GM23338 (cell line): ENCODE data around the gene MUC21. TPM values are rescaled to one million over a fixed set of nuclear protein-coding genes. Genes with fewer than 3 reads are reported as not detected.

Experiments
- ATAC-seq: fragments of 200-7000 bp; cut with Tn5 transposase; 3 replicates; pipeline ENCODE4 v1.9.1; 2020
- DNase-seq: peaks from one replicate; pipeline ENCODE4 v3.0.0-alpha.2; 2015; ENCODE audit warnings: low spot score
- H2AFZ ChIP-seq: fragments of 200-600 bp; sonication (generic); 2 replicates; pipeline ENCODE4 v1.8.0; 2016; ENCODE audit warnings: antibody characterized with exemption, mild to moderate bottlenecking, moderate library complexity
- H3F3A ChIP-seq: fragments of 200-600 bp; sonication (generic); replicated peaks from 2 replicates; pipeline ENCODE4 v1.8.0; 2017; ENCODE audit warnings: antibody characterized with exemption, mixed run types, low read depth
- H3K27ac ChIP-seq: fragments of 200-600 bp; sonication (generic); 2 replicates; pipeline ENCODE4 v1.6.1; 2016; ENCODE audit warnings: low read depth
- H3K27me3 ChIP-seq: fragments of 200-600 bp; sonication (generic); 2 replicates; pipeline ENCODE4 v1.8.0; 2016; ENCODE audit warnings: mild to moderate bottlenecking, mixed run types, moderate library complexity; ENCODE audit not compliant: insufficient read depth
- H3K36me3 ChIP-seq: fragments of 200-600 bp; sonication (generic); 2 replicates; pipeline ENCODE4 v1.8.0; 2016; ENCODE audit warnings: mild to moderate bottlenecking; ENCODE audit not compliant: insufficient read depth
- H3K4me1 ChIP-seq: fragments of 200-600 bp; sonication (generic); 2 replicates; pipeline ENCODE4 v1.8.0; 2016; ENCODE audit warnings: mild to moderate bottlenecking, moderate library complexity; ENCODE audit not compliant: insufficient read depth
- H3K4me2 ChIP-seq: fragments of 200-600 bp; sonication (generic); 2 replicates; pipeline ENCODE4 v1.7.1; 2017; ENCODE audit warnings: mixed run types
- H3K4me3 ChIP-seq: fragments of 200-600 bp; sonication (generic); 2 replicates; pipeline ENCODE4 v1.6.1; 2016; ENCODE audit warnings: mixed run types
- H3K79me2 ChIP-seq: fragments of 200-600 bp; sonication (generic); replicated peaks from 2 replicates; pipeline ENCODE4 v1.8.0; 2017; ENCODE audit warnings: mild to moderate bottlenecking; ENCODE audit not compliant: insufficient read depth
- H3K9me2 ChIP-seq: fragments of 200-600 bp; sonication (generic); 2 replicates; pipeline ENCODE4 v1.8.0; 2017; ENCODE audit not compliant: insufficient read depth
- H4K20me1 ChIP-seq: fragments of 200-600 bp; sonication (generic); replicated peaks from 2 replicates; pipeline ENCODE4 v1.8.0; 2017; ENCODE audit warnings: mild to moderate bottlenecking; ENCODE audit not compliant: insufficient read depth
- H3K27ac Mint-ChIP-seq: 2 replicates; pipeline ENCODE4 v1.8.0; 2020; ENCODE audit warnings: inconsistent platforms, mild to moderate bottlenecking, moderate library complexity, mixed read lengths
- H3K27me3 Mint-ChIP-seq: 3 replicates; pipeline ENCODE4 v1.8.0; 2022; ENCODE audit warnings: low read depth, mild to moderate bottlenecking, moderate library complexity, mixed read lengths, inconsistent platforms; ENCODE audit not compliant: insufficient read depth, poor library complexity
- H3K36me3 Mint-ChIP-seq: 3 replicates; pipeline ENCODE4 v1.8.0; 2021; ENCODE audit warnings: low read depth, mild to moderate bottlenecking, inconsistent platforms, moderate library complexity, mixed read lengths
- H3K4me1 Mint-ChIP-seq: 3 replicates; pipeline ENCODE4 v1.8.0; 2020; ENCODE audit warnings: mild to moderate bottlenecking, inconsistent platforms, mixed read lengths
- H3K4me3 Mint-ChIP-seq: 3 replicates; pipeline ENCODE4 v1.8.0; 2021; ENCODE audit warnings: moderate library complexity, mild to moderate bottlenecking, inconsistent platforms, mixed read lengths
- H3K9me3 Mint-ChIP-seq: 3 replicates; pipeline ENCODE4 v1.8.0; 2020; ENCODE audit warnings: moderate library complexity, mild to moderate bottlenecking, inconsistent platforms, mixed read lengths
- CREB1 ChIP-seq: fragments of 250-450 bp; sonication (Bioruptor Pico); IDR thresholded peaks from 2 replicates; pipeline ENCODE4 v1.5.0; 2020; ENCODE audit warnings: low read depth, mild to moderate bottlenecking, moderate library complexity
- ETS1 ChIP-seq: IDR thresholded peaks from 2 replicates; pipeline ENCODE4 v1.6.1; 2016; ENCODE audit warnings: antibody characterized with exemption
- EZH2 ChIP-seq: fragments of 200-600 bp; sonication (generic); IDR thresholded peaks from one replicate; pipeline ENCODE4 v1.8.0; 2017; ENCODE audit warnings: antibody characterized with exemption, mild to moderate bottlenecking, low read depth; ENCODE audit not compliant: unreplicated experiment
- JUNB ChIP-seq: IDR thresholded peaks from one replicate; pipeline ENCODE4 v1.6.1; 2016; ENCODE audit warnings: antibody characterized with exemption; ENCODE audit not compliant: unreplicated experiment
- NANOG ChIP-seq: IDR thresholded peaks from 2 replicates; pipeline ENCODE4 v1.6.1; 2016; ENCODE audit warnings: antibody characterized with exemption, borderline replicate concordance
- POLR2AphosphoS5 ChIP-seq: IDR thresholded peaks from 2 replicates; pipeline ENCODE4 v1.6.1; 2016; ENCODE audit warnings: antibody characterized with exemption, low read depth
- STAT1 ChIP-seq: IDR thresholded peaks from one replicate; pipeline ENCODE4 v1.6.1; 2016; ENCODE audit warnings: antibody characterized with exemption; ENCODE audit not compliant: unreplicated experiment
- ZNF114 ChIP-seq: fragments of 250-450 bp; sonication (Bioruptor Pico); IDR thresholded peaks from 2 replicates; pipeline ENCODE4 v1.5.0; 2020; ENCODE audit warnings: mild to moderate bottlenecking, moderate library complexity
- polyA plus RNA-seq: library from polyadenylated mRNA; unstranded; fragments of >200 nt; fragmentation: Nextera tagmentation; extraction: Ambion mirVana; gene quantifications from 2 replicates; pipeline ENCODE4 v1.2.1, GENCODE V29; 2016
- total RNA-seq: library from RNA; depleted of rRNA; stranded (reverse); fragments of >200 nt; shearing (Covaris generic); gene quantifications from 2 replicates; pipeline ENCODE4 v1.2.3, GENCODE V29; 2014
- TF ChIP-seq, protein P1 (sequence below): fragments of 250-450 bp; sonication (Bioruptor Pico); IDR thresholded peaks from 2 replicates; pipeline ENCODE4 v1.5.0; 2020; ENCODE audit warnings: mild to moderate bottlenecking, moderate library complexity
- TF ChIP-seq, protein P2 (sequence below), 2 experiments: fragments of 200-600 bp in 1 of 2; sonication (generic) in 1 of 2; conservative IDR thresholded peaks; 2 replicates each; pipeline versions ENCODE4 v1.5.1 to v1.6.1; 2016 to 2017; ENCODE audit warnings: antibody characterized with exemption in 2 of 2, low read depth in 2 of 2, mild to moderate bottlenecking in 2 of 2, moderate library complexity in 1 of 2

MUC21 gene
- total and polyA plus RNA-seq, 2 experiments from 2014 or later, result not detected

GRCh38 chr6:30960907-30961673, 22.4 kb upstream of the MUC21 start:
- no peak overlapping the region for H3K27ac ChIP-seq
- H2AFZ ChIP-seq, result no peak overlapping the region
- H3K27me3 Mint-ChIP-seq, result peaks cover 17% of the 10 kb centered on the region
- H3K9me2 ChIP-seq, result 0 out of 2 replicates have a peak, but pooled peaks cover 11% of the 10 kb centered on the region
- peaks cover 4% of the 10 kb centered on the region; the same call in 1 of the 2 replicates for H3K4me1 ChIP-seq
- H3K36me3 ChIP-seq, result no peaks in the 10 kb centered on the region
- DNase-seq (no peak), ATAC-seq (no peak)
- H4K20me1 ChIP-seq, result no peaks in the 10 kb centered on the region
- no peak overlapping the region for H3K4me3 ChIP-seq
- no peak overlapping the region for H3K4me3 Mint-ChIP-seq
- peaks cover 1% of the 10 kb centered on the region; the same call in 1 of the 2 replicates for H3F3A ChIP-seq
- TF ChIP-seq ZNF114 (CRISPR knock-in tag), result no peak
- TF ChIP-seq STAT1, result no peak
- peaks cover 7% of the 10 kb centered on the region; the same call in 1 of the 3 replicates for H3K4me1 Mint-ChIP-seq
- H3K9me3 Mint-ChIP-seq, result peaks cover 7% of the 10 kb centered on the region
- no peaks in the 10 kb centered on the region; the same call in 2 of the 3 replicates for H3K36me3 Mint-ChIP-seq
- H3K27me3 ChIP-seq, result peaks cover 19% of the 10 kb centered on the region
- H3K79me2 ChIP-seq, result no peaks in the 10 kb centered on the region
- H3K4me2 ChIP-seq, result no peak overlapping the region
- no peak overlapping the region for H3K27ac Mint-ChIP-seq

GRCh38 chr6:30962716-30963115, 20.8 kb upstream of the MUC21 start:
- no peak for ATAC-seq
- Histone ChIP-seq H3K9me2 (0 out of 2 replicates have a peak, but pooled peaks cover 11% of the 10 kb centered on the region), H3K4me1 (no peaks in the 10 kb centered on the region), H3F3A (no peaks in the 10 kb centered on the region), H3K27me3 (peaks cover 3% of the 10 kb centered on the region; the same call in 1 of the 2 replicates), H4K20me1 (no peaks in the 10 kb centered on the region), H3K79me2 (no peaks in the 10 kb centered on the region), H2AFZ (no peak overlapping the region), H3K4me3 (no peak overlapping the region), H3K36me3 (no peaks in the 10 kb centered on the region), H3K4me2 (no peak overlapping the region), H3K27ac (no peak overlapping the region)
- TF ChIP-seq JUNB (no peak), ETS1 (no peak), ZNF114 (CRISPR knock-in tag) (no peak), POLR2AphosphoS5 (no peak), NANOG (no peak), CREB1 (CRISPR knock-in tag) (no peak), STAT1 (no peak), EZH2 (no peak)
- TF ChIP-seq, protein P1, sequence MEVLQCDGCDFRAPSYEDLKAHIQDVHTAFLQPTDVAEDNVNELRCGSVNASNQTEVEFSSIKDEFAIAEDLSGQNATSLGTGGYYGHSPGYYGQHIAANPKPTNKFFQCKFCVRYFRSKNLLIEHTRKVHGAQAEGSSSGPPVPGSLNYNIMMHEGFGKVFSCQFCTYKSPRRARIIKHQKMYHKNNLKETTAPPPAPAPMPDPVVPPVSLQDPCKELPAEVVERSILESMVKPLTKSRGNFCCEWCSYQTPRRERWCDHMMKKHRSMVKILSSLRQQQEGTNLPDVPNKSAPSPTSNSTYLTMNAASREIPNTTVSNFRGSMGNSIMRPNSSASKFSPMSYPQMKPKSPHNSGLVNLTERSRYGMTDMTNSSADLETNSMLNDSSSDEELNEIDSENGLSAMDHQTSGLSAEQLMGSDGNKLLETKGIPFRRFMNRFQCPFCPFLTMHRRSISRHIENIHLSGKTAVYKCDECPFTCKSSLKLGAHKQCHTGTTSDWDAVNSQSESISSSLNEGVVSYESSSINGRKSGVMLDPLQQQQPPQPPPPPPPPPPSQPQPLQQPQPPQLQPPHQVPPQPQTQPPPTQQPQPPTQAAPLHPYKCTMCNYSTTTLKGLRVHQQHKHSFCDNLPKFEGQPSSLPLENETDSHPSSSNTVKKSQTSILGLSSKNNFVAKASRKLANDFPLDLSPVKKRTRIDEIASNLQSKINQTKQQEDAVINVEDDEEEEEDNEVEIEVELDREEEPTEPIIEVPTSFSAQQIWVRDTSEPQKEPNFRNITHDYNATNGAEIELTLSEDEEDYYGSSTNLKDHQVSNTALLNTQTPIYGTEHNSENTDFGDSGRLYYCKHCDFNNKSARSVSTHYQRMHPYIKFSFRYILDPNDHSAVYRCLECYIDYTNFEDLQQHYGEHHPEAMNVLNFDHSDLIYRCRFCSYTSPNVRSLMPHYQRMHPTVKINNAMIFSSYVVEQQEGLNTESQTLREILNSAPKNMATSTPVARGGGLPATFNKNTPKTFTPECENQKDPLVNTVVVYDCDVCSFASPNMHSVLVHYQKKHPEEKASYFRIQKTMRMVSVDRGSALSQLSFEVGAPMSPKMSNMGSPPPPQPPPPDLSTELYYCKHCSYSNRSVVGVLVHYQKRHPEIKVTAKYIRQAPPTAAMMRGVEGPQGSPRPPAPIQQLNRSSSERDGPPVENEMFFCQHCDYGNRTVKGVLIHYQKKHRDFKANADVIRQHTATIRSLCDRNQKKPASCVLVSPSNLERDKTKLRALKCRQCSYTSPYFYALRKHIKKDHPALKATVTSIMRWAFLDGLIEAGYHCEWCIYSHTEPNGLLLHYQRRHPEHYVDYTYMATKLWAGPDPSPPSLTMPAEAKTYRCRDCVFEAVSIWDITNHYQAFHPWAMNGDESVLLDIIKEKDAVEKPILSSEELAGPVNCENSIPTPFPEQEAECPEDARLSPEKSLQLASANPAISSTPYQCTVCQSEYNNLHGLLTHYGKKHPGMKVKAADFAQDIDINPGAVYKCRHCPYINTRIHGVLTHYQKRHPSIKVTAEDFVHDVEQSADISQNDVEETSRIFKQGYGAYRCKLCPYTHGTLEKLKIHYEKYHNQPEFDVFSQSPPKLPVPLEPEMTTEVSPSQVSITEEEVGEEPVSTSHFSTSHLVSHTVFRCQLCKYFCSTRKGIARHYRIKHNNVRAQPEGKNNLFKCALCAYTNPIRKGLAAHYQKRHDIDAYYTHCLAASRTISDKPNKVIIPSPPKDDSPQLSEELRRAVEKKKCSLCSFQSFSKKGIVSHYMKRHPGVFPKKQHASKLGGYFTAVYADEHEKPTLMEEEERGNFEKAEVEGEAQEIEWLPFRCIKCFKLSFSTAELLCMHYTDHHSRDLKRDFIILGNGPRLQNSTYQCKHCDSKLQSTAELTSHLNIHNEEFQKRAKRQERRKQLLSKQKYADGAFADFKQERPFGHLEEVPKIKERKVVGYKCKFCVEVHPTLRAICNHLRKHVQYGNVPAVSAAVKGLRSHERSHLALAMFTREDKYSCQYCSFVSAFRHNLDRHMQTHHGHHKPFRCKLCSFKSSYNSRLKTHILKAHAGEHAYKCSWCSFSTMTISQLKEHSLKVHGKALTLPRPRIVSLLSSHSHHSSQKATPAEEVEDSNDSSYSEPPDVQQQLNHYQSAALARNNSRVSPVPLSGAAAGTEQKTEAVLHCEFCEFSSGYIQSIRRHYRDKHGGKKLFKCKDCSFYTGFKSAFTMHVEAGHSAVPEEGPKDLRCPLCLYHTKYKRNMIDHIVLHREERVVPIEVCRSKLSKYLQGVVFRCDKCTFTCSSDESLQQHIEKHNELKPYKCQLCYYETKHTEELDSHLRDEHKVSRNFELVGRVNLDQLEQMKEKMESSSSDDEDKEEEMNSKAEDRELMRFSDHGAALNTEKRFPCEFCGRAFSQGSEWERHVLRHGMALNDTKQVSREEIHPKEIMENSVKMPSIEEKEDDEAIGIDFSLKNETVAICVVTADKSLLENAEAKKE (CRISPR knock-in tag), result no peak
- TF ChIP-seq, protein P2, sequence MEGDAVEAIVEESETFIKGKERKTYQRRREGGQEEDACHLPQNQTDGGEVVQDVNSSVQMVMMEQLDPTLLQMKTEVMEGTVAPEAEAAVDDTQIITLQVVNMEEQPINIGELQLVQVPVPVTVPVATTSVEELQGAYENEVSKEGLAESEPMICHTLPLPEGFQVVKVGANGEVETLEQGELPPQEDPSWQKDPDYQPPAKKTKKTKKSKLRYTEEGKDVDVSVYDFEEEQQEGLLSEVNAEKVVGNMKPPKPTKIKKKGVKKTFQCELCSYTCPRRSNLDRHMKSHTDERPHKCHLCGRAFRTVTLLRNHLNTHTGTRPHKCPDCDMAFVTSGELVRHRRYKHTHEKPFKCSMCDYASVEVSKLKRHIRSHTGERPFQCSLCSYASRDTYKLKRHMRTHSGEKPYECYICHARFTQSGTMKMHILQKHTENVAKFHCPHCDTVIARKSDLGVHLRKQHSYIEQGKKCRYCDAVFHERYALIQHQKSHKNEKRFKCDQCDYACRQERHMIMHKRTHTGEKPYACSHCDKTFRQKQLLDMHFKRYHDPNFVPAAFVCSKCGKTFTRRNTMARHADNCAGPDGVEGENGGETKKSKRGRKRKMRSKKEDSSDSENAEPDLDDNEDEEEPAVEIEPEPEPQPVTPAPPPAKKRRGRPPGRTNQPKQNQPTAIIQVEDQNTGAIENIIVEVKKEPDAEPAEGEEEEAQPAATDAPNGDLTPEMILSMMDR (conservative IDR thresholded peaks at IDR 0.05; ENCODE audit: low read depth in 2 of 2), result no peak
- Mint-ChIP-seq H3K27ac (no peak overlapping the region), H3K9me3 (peaks cover 7% of the 10 kb centered on the region), H3K4me3 (no peak overlapping the region), H3K36me3 (no peaks in the 10 kb centered on the region; the same call in 2 of the 3 replicates), H3K4me1 (no peaks in the 10 kb centered on the region; the same call in 2 of the 3 replicates), H3K27me3 (peaks cover 7% of the 10 kb centered on the region)
- DNase-seq, result no peak
